PC-3 (cell line): ENCODE results near the gene OTC.

Experiments
- EZH2 ChIP-seq: fragments of 300-600 bp; sonication (generic); IDR thresholded peaks from one replicate; pipeline ENCODE4 v1.6.1; 2017; ENCODE audit warnings: antibody characterized with exemption, mild to moderate bottlenecking, low read length; ENCODE audit not compliant: unreplicated experiment
- TF ChIP-seq, protein P1 (sequence below): fragments of 300-600 bp; sonication (generic); conservative IDR thresholded peaks from 2 replicates; pipeline ENCODE4 v1.5.1; 2017; ENCODE audit warnings: antibody characterized with exemption, low read depth, mild to moderate bottlenecking, low read length

DNA sequence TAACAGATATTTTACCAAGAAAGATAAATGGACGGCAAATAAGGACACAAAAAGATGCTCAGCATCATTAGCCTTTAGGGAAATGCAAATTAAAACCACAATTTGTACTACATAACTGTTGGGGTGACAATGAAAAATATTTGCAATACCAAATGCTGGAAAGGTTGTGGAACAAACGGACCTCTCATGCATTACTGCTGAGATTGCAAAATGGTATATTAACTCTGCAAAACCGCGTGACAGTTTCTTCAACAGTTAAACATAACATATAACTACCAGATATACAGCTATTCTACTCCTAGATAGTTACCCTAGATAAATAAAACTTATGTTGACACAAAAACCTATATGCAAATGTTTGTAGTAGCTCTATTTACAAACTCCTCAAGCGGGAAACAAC lies 6.3 kb upstream of the OTC start:
- TF ChIP-seq, protein P1, sequence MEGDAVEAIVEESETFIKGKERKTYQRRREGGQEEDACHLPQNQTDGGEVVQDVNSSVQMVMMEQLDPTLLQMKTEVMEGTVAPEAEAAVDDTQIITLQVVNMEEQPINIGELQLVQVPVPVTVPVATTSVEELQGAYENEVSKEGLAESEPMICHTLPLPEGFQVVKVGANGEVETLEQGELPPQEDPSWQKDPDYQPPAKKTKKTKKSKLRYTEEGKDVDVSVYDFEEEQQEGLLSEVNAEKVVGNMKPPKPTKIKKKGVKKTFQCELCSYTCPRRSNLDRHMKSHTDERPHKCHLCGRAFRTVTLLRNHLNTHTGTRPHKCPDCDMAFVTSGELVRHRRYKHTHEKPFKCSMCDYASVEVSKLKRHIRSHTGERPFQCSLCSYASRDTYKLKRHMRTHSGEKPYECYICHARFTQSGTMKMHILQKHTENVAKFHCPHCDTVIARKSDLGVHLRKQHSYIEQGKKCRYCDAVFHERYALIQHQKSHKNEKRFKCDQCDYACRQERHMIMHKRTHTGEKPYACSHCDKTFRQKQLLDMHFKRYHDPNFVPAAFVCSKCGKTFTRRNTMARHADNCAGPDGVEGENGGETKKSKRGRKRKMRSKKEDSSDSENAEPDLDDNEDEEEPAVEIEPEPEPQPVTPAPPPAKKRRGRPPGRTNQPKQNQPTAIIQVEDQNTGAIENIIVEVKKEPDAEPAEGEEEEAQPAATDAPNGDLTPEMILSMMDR: no peak
- TF ChIP-seq EZH2: no peak
